Stimulated activated CD4-positive, alpha-beta T cell treated with anti-CD3 and anti-CD28 coated beads, Interleukin-1b, Interleukin-23, amount 100 ng/mL, for 4 hours (primary cell): ENCODE data around the gene PSMF1.
A peak's percentile ranks its signal among the peaks of the same experiment; 100 is the strongest.
"Not testable (repeated sequence)": the region's sequence is repeated elsewhere in the genome, so short reads cannot be mapped to it uniquely, and the experiment has no call there.

ENCODE experiments used
- DNase-seq, 2 donors: peaks; one replicate each; pipeline ENCODE4 v3.0.0-alpha.2; 2020; ENCODE audit warnings: low read depth in 2 of 2

Gene PSMF1

DNA sequence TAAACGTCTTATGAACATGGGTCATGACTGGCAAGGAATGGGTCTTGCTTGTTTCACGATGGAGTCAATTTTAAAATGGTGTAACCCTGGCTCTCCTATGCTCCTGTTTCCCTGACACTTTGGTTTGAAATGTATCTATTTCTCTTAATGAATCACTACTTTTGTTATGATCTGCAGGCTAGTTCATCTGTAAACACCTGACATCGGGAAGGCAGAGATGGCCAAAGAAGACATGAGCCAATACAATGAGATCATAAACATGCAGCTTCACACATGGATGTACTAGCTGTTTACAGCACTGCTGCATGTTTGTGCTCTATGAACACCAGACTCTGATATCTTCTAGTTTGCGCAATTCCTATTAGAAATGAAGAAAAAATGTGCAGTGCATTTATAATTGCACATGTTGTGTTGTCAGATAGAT lies 96.4 kb downstream of the PSMF1 start:
- no peak for DNase-seq

DNA sequence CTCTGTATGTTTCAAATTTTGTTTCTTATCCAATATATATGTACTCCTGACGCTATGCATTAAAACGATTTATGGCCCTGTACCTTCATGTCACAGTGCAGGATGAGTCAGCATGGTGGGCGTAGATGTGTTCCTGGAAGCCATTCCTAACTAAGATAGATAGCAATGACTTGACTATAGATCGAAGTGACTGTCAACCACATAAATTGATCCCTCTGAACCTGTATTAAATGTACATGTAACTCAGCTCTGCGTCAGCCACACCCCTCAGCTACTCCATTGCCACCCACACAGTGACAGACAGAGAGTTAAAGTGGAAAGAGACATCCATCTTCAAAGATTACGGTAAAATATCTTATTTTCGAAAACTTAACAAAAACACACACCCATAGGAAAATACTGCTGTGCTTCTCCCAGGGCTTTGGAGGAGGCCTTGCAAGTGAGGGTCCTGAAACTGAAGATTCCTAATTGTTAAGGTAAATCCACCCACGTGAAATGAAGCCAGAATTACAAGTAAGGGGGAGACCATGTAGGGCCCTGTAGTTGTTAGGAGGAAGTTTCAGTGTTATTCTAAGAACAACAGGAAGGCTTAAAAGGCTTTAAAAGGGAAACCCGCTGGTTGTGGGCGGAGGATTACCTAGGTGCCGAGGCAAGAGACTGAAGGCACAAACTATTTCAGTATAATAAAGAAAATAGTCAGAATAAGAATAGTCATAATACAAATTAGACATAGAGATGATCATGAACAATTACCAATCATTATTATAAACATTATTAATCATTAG lies 97.2 kb downstream of the PSMF1 start:
- DNase-seq, result peak; percentile 22 to 35

DNA sequence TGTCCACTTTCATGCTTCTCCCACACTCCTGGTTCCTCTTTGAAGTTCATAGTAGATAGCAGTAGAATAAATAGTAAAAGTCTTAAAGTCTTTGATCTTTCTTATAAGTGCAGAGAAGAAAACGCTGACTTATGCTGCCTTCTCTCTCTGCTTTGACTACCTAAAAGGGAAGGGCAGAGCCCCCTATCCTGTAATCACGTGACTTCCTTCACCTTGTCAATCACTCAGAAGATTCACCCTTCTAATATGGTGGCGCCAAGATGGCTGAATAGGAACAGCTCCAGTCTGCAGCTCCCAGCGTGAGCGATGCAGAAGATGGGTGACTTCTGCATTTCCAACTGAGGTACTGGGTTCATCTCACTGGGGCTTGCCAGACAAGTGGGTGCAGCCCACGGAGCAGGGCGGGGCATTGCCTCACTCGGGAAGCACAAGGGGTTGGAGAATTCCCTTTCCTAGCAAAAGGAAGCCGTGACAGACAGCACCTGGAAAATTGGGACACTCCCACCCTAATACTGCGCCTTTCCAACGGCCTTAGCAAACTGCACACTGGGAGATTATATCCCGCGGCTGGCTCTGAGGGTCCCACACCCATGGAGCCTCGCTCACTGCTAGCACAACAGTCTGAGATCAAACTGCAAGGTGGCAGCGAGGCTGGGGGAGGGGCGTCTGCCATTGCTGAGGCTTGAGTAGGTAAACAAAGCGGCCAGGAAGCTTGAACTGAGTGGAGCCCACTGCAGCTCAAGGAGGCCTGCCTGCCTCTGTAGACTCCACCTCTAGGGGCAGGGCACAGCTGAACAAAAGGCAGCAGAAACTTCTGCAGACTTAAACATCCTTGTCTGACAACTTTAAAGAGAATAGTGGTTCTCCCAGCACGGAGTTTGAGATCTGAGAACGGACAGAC lies 98.4 kb downstream of the PSMF1 start:
- DNase-seq, result not testable (repeated sequence)
